HEK293 (cell line): ENCODE measurements around the gene TMEM135.

Source experiments
- CTCF ChIA-PET: fragments of 350-600 bp; formaldehyde crosslinking; extraction: SDS; loops from one replicate; lab custom pipeline; 2021; ENCODE audit warnings: antibody characterized with exemption; lab: Yijun Ruan, JAX
- POLR2A ChIA-PET: fragments of 300-600 bp; formaldehyde crosslinking; extraction: SDS; loops from one replicate; lab custom pipeline; 2020; ENCODE audit warnings: antibody characterized with exemption, inconsistent platforms; lab: Yijun Ruan, JAX
- H3K27ac ChIP-seq: fragments of 200-500 bp; sonication (Bioruptor generic); 2 replicates; pipeline ENCODE4 v1.5.1; 2014; ENCODE audit warnings: low read depth, low read length, control low read depth, inconsistent platforms; ENCODE audit errors: extremely low read depth
- H3K36me3 ChIP-seq, 2 experiments: fragments of 200-500 bp in 1 of 2; sonication (Bioruptor generic) in 1 of 2; 1 replicate in 1 of 2; 2 replicates in 1 of 2; pipeline ENCODE4 v1.5.1; 2014 to 2017; ENCODE audit warnings: inconsistent platforms in 2 of 2, low read length in 2 of 2; ENCODE audit not compliant: control insufficient read depth in 2 of 2, insufficient read depth in 1 of 2
- H3K4me1 ChIP-seq: fragments of 200-500 bp; sonication (Bioruptor generic); 2 replicates; pipeline ENCODE4 v1.5.1; 2014; ENCODE audit warnings: mild to moderate bottlenecking, low read length, inconsistent platforms; ENCODE audit not compliant: control insufficient read depth, insufficient read depth
- H3K4me3 ChIP-seq: 2 replicates; pipeline ENCODE4 v1.5.1; 2011; ENCODE audit warnings: low read depth, mild to moderate bottlenecking, control low read depth, low read length, moderate library complexity
- H3K9me3 ChIP-seq: fragments of 200-500 bp; sonication (Bioruptor generic); 2 replicates; pipeline ENCODE4 v1.5.1; 2014; ENCODE audit warnings: low read depth, low read length, inconsistent platforms; ENCODE audit not compliant: control insufficient read depth, insufficient read depth
- HOXC10 ChIP-seq: sonication (generic); formaldehyde crosslinking; IDR thresholded peaks from 2 replicates; pipeline ENCODE4 v1.8.1; 2023; ENCODE audit warnings: mild to moderate bottlenecking, missing genetic modification reagents
- MZF1 ChIP-seq: fragments of 450-650 bp; formaldehyde crosslinking; IDR thresholded peaks from 2 replicates; pipeline ENCODE4 v1.5.1; 2017; ENCODE audit warnings: missing biosample characterization, missing genetic modification characterization, borderline replicate concordance
- REPIN1 ChIP-seq: fragments of 450-650 bp; formaldehyde crosslinking; IDR thresholded peaks from 2 replicates; pipeline ENCODE4 v1.5.1; 2017; ENCODE audit warnings: missing biosample characterization, missing genetic modification characterization, low read depth
- SALL2 ChIP-seq: fragments of 450-650 bp; formaldehyde crosslinking; IDR thresholded peaks from 2 replicates; pipeline ENCODE4 v1.5.0; 2017; ENCODE audit warnings: missing biosample characterization, mild to moderate bottlenecking, missing genetic modification characterization, borderline replicate concordance
- ZNF19 ChIP-seq: fragments of 450-650 bp; formaldehyde crosslinking; IDR thresholded peaks from 2 replicates; pipeline ENCODE4; 2016; ENCODE audit warnings: missing biosample characterization, missing genetic modification characterization, low read depth
- ZNF292 ChIP-seq: fragments of 450-650 bp; formaldehyde crosslinking; IDR thresholded peaks from 2 replicates; pipeline ENCODE4 v1.5.1; 2016; ENCODE audit warnings: low read depth, missing biosample characterization, missing genetic modification characterization, borderline replicate concordance
- ZNF366 ChIP-seq: fragments of 450-650 bp; formaldehyde crosslinking; conservative IDR thresholded peaks from 2 replicates; pipeline ENCODE4 v1.5.1; 2016; ENCODE audit warnings: missing biosample characterization, missing genetic modification characterization
- ZNF37A ChIP-seq: fragments of 450-650 bp; IDR thresholded peaks from 2 replicates; pipeline ENCODE4 v1.5.1; 2018; ENCODE audit warnings: missing biosample characterization, missing genetic modification characterization
- ZNF48 ChIP-seq: fragments of 450-650 bp; formaldehyde crosslinking; IDR thresholded peaks from 2 replicates; pipeline ENCODE4 v1.5.1; 2016; ENCODE audit warnings: missing biosample characterization, missing genetic modification characterization
- ZNF544 ChIP-seq: fragments of 450-650 bp; formaldehyde crosslinking; IDR thresholded peaks from 2 replicates; pipeline ENCODE4 v1.5.0; 2017; ENCODE audit warnings: missing biosample characterization, missing genetic modification characterization
- ZNF561 ChIP-seq: fragments of 450-650 bp; IDR thresholded peaks from 2 replicates; pipeline ENCODE4 v1.5.1; 2018; ENCODE audit warnings: missing biosample characterization, missing genetic modification characterization, borderline replicate concordance
- ZNF621 ChIP-seq: fragments of 450-650 bp; formaldehyde crosslinking; IDR thresholded peaks from 2 replicates; pipeline ENCODE4 v1.5.1; 2017; ENCODE audit warnings: missing biosample characterization, missing genetic modification characterization
- ZSCAN30 ChIP-seq: fragments of 450-650 bp; IDR thresholded peaks from 2 replicates; pipeline ENCODE4 v1.5.1; 2018; ENCODE audit warnings: missing biosample characterization, mild to moderate bottlenecking, missing genetic modification characterization, moderate library complexity
- TF ChIP-seq, protein P1 (sequence below): IDR thresholded peaks from 2 replicates; pipeline ENCODE4 v1.6.1; 2011; ENCODE audit warnings: mild to moderate bottlenecking, low read depth, low read length, borderline replicate concordance
- TF ChIP-seq, protein P2 (sequence below): fragments of 450-650 bp; formaldehyde crosslinking; IDR thresholded peaks from 2 replicates; pipeline ENCODE4 v1.5.1; 2016; ENCODE audit warnings: missing biosample characterization, missing genetic modification characterization
- TF ChIP-seq, protein P3 (sequence below): fragments of 450-650 bp; formaldehyde crosslinking; IDR thresholded peaks from 2 replicates; pipeline ENCODE4 v1.5.1; 2016; ENCODE audit warnings: missing biosample characterization, missing genetic modification characterization
- TF ChIP-seq, protein P4 (sequence below): fragments of 450-650 bp; formaldehyde crosslinking; IDR thresholded peaks from 2 replicates; pipeline ENCODE4 v1.5.1; 2016; ENCODE audit warnings: missing biosample characterization, missing genetic modification characterization
- TF ChIP-seq, protein P5 (sequence below): fragments of 450-650 bp; formaldehyde crosslinking; IDR thresholded peaks from 2 replicates; pipeline ENCODE4 v1.5.1; 2017; ENCODE audit warnings: missing biosample characterization, missing genetic modification characterization

TMEM135 gene

DNA sequence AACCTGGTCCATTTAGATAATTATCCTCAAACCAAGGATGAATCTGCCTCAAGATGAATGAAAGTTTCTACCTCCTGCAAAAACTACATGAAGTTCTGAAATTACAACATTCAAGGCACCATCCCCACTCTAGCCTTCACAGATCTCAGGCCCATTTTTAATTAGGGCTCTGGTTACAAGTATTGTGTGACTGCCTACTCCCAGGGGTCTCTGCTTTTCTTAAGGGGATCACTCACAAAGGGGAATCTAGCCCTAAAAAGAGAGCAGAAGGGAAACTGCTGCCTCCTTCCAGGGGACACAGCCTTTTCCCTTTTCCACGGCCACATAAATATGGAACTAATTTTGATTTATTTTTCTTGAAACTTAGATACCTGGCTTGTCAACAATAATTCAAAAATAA lies 17.4 kb upstream of the TMEM135 start:
- ChIA-PET CTCF (no interaction called here), POLR2A (no interaction called here)
- Histone ChIP-seq H3K4me3 (no peak overlapping the region), H3K9me3 (no peaks in the 10 kb centered on the region), H3K36me3 (no peaks in the 10 kb centered on the region), H3K27ac (no peak overlapping the region), H3K4me1 (no peaks in the 10 kb centered on the region)
- no peak for TF ChIP-seq ZNF37A
- no peak for TF ChIP-seq ZNF292
- TF ChIP-seq, protein P1, sequence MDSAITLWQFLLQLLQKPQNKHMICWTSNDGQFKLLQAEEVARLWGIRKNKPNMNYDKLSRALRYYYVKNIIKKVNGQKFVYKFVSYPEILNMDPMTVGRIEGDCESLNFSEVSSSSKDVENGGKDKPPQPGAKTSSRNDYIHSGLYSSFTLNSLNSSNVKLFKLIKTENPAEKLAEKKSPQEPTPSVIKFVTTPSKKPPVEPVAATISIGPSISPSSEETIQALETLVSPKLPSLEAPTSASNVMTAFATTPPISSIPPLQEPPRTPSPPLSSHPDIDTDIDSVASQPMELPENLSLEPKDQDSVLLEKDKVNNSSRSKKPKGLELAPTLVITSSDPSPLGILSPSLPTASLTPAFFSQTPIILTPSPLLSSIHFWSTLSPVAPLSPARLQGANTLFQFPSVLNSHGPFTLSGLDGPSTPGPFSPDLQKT: no peak
- TF ChIP-seq ZNF621 (tag by site-specific recombination): no peak
- TF ChIP-seq, protein P2, sequence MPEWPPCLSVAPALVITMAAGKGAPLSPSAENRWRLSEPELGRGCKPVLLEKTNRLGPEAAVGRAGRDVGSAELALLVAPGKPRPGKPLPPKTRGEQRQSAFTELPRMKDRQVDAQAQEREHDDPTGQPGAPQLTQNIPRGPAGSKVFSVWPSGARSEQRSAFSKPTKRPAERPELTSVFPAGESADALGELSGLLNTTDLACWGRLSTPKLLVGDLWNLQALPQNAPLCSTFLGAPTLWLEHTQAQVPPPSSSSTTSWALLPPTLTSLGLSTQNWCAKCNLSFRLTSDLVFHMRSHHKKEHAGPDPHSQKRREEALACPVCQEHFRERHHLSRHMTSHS (tag by site-specific recombination): no peak
- no peak for TF ChIP-seq ZNF561 (tag by site-specific recombination)
- TF ChIP-seq REPIN1 (tag by site-specific recombination): no peak
- TF ChIP-seq, protein P3, sequence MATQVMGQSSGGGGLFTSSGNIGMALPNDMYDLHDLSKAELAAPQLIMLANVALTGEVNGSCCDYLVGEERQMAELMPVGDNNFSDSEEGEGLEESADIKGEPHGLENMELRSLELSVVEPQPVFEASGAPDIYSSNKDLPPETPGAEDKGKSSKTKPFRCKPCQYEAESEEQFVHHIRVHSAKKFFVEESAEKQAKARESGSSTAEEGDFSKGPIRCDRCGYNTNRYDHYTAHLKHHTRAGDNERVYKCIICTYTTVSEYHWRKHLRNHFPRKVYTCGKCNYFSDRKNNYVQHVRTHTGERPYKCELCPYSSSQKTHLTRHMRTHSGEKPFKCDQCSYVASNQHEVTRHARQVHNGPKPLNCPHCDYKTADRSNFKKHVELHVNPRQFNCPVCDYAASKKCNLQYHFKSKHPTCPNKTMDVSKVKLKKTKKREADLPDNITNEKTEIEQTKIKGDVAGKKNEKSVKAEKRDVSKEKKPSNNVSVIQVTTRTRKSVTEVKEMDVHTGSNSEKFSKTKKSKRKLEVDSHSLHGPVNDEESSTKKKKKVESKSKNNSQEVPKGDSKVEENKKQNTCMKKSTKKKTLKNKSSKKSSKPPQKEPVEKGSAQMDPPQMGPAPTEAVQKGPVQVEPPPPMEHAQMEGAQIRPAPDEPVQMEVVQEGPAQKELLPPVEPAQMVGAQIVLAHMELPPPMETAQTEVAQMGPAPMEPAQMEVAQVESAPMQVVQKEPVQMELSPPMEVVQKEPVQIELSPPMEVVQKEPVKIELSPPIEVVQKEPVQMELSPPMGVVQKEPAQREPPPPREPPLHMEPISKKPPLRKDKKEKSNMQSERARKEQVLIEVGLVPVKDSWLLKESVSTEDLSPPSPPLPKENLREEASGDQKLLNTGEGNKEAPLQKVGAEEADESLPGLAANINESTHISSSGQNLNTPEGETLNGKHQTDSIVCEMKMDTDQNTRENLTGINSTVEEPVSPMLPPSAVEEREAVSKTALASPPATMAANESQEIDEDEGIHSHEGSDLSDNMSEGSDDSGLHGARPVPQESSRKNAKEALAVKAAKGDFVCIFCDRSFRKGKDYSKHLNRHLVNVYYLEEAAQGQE: no peak
- TF ChIP-seq ZNF48 (tag by site-specific recombination): no peak
- no peak for TF ChIP-seq MZF1 (tag by site-specific recombination)
- TF ChIP-seq SALL2 (tag by site-specific recombination): no peak
- TF ChIP-seq, protein P4, sequence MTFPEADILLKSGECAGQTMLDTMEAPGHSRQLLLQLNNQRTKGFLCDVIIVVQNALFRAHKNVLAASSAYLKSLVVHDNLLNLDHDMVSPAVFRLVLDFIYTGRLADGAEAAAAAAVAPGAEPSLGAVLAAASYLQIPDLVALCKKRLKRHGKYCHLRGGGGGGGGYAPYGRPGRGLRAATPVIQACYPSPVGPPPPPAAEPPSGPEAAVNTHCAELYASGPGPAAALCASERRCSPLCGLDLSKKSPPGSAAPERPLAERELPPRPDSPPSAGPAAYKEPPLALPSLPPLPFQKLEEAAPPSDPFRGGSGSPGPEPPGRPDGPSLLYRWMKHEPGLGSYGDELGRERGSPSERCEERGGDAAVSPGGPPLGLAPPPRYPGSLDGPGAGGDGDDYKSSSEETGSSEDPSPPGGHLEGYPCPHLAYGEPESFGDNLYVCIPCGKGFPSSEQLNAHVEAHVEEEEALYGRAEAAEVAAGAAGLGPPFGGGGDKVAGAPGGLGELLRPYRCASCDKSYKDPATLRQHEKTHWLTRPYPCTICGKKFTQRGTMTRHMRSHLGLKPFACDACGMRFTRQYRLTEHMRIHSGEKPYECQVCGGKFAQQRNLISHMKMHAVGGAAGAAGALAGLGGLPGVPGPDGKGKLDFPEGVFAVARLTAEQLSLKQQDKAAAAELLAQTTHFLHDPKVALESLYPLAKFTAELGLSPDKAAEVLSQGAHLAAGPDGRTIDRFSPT (tag by site-specific recombination): no peak
- TF ChIP-seq, protein P5, sequence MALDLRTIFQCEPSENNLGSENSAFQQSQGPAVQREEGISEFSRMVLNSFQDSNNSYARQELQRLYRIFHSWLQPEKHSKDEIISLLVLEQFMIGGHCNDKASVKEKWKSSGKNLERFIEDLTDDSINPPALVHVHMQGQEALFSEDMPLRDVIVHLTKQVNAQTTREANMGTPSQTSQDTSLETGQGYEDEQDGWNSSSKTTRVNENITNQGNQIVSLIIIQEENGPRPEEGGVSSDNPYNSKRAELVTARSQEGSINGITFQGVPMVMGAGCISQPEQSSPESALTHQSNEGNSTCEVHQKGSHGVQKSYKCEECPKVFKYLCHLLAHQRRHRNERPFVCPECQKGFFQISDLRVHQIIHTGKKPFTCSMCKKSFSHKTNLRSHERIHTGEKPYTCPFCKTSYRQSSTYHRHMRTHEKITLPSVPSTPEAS (tag by site-specific recombination): no peak

DNA sequence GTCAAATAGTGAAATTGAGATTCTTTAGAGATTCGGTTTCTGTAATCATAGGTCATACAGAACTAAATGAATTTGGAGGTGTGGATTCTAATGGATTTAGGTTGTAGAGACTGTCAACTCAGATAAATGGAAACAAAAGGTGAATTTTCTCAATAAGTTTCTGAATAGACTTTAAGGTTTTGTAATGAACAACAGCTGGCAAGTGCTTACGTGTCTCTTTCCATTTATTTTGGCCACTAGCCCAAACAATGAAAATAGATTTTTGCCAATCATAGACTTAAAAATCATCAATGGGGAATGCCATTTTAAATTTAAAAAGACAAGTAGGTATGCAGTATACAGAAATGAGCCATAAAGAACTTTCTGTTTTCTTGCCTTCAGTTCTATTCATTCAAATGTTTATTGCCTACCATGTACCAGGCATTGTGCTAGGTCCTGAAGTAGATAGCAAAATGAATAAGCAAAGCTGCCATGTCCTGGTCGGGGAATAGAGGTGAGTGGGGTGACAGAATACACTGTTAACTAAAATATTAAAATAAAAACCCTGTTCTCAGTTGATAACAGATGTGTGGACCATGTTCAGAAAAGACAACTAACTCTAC lies 16.9 kb upstream of the TMEM135 start:
- Histone ChIP-seq H3K4me3 (no peak overlapping the region), H3K36me3 (no peaks in the 10 kb centered on the region)
- POLR2A ChIA-PET: no interaction called here
- CTCF ChIA-PET: interaction anchor here (0.6 kb wide), 1 partner anchor 13 kb away, joined by 3 read pairs; no protein-coding TSS in a partner anchor
- TF ChIP-seq ZSCAN30 (tag by site-specific recombination) (no peak), HOXC10 (CRISPR knock-in tag) (no peak), SALL2 (tag by site-specific recombination) (no peak), ZNF19 (tag by site-specific recombination) (no peak), ZNF544 (tag by site-specific recombination) (no peak), ZNF366 (tag by site-specific recombination) (no peak)
- TF ChIP-seq, all 188 proteins: peak for 0
- Histone ChIP-seq H3K27ac (no peak overlapping the region), H3K9me3 (no peaks in the 10 kb centered on the region), H3K4me1 (no peaks in the 10 kb centered on the region)
